ENCODE results near the gene PLAC8L1.

Gene PLAC8L1

GRCh38 chr5:146076455-146076854 lies 28.9 kb downstream of the PLAC8L1 start:
- Histone ChIP-seq H3K27ac (no peak overlapping the region), H3K27me3 (ENCODE audit: insufficient read depth, low read depth, severe bottlenecking) (no peaks in the 10 kb centered on the region), H3K9me3 (ENCODE audit: severe bottlenecking) (peaks cover 3% of the 10 kb centered on the region), H3K4me3 (ENCODE audit: low read depth, low read length) (no peak overlapping the region), H3K36me3 (no peaks in the 10 kb centered on the region)
- no peak for DNase-seq
- TF ChIP-seq CTCF (IDR thresholded peaks at IDR 0.05; ENCODE audit: low read depth, low read length): no peak

GRCh38 chr5:146076028-146076427 lies 29.3 kb downstream of the PLAC8L1 start:
- TF ChIP-seq CTCF (IDR thresholded peaks at IDR 0.05; ENCODE audit: low read depth, low read length): no peak
- H3K27ac ChIP-seq: no peak overlapping the region
- no peak for DNase-seq
- no peaks in the 10 kb centered on the region for H3K36me3 ChIP-seq
- H3K4me3 ChIP-seq (ENCODE audit: low read depth, low read length): no peak overlapping the region
- peaks cover 3% of the 10 kb centered on the region for H3K9me3 ChIP-seq (ENCODE audit: severe bottlenecking)
- H3K27me3 ChIP-seq (ENCODE audit: insufficient read depth, low read depth, severe bottlenecking): no peaks in the 10 kb centered on the region

- TF ChIP-seq CTCF (IDR thresholded peaks at IDR 0.05; ENCODE audit: low read depth, low read length): no peak
- H3K27ac ChIP-seq: no peak overlapping the region
- no peak overlapping the region for H3K4me3 ChIP-seq (ENCODE audit: low read depth, low read length)
- DNase-seq: no peak
- H3K27me3 ChIP-seq (ENCODE audit: insufficient read depth, low read depth, severe bottlenecking): no peaks in the 10 kb centered on the region
- peaks cover 3% of the 10 kb centered on the region for H3K9me3 ChIP-seq (ENCODE audit: severe bottlenecking)
- no peaks in the 10 kb centered on the region for H3K36me3 ChIP-seq
Observed at GRCh38 chr5:146073239-146073900, 32.0 kb downstream of the PLAC8L1 start.

- Histone ChIP-seq H3K36me3 (no peaks in the 10 kb centered on the region), H3K9me3 (ENCODE audit: severe bottlenecking) (peaks cover 3% of the 10 kb centered on the region), H3K27me3 (ENCODE audit: insufficient read depth, low read depth, severe bottlenecking) (no peaks in the 10 kb centered on the region), H3K4me3 (ENCODE audit: low read depth, low read length) (no peak overlapping the region), H3K27ac (no peak overlapping the region)
- no peak for DNase-seq
- no peak for TF ChIP-seq CTCF (IDR thresholded peaks at IDR 0.05; ENCODE audit: low read depth, low read length)
Observed at GRCh38 chr5:146072595-146072994, 32.8 kb downstream of the PLAC8L1 start.

GRCh38 chr5:146071171-146071570 lies 34.2 kb downstream of the PLAC8L1 start:
- DNase-seq: no peak
- no peaks in the 10 kb centered on the region for H3K27me3 ChIP-seq (ENCODE audit: insufficient read depth, low read depth, severe bottlenecking)
- no peak for TF ChIP-seq CTCF (IDR thresholded peaks at IDR 0.05; ENCODE audit: low read depth, low read length)
- no peaks in the 10 kb centered on the region for H3K36me3 ChIP-seq
- no peak overlapping the region for H3K4me3 ChIP-seq (ENCODE audit: low read depth, low read length)
- H3K27ac ChIP-seq: no peak overlapping the region
- H3K9me3 ChIP-seq (ENCODE audit: severe bottlenecking): peaks cover 3% of the 10 kb centered on the region

- Histone ChIP-seq H3K9me3 (ENCODE audit: severe bottlenecking) (peaks cover 3% of the 10 kb centered on the region), H3K27me3 (ENCODE audit: insufficient read depth, low read depth, severe bottlenecking) (no peaks in the 10 kb centered on the region), H3K27ac (no peak overlapping the region), H3K36me3 (no peaks in the 10 kb centered on the region), H3K4me3 (ENCODE audit: low read depth, low read length) (no peak overlapping the region)
- no peak for TF ChIP-seq CTCF (IDR thresholded peaks at IDR 0.05; ENCODE audit: low read depth, low read length)
- DNase-seq: no peak
Observed at GRCh38 chr5:146070746-146071145, 34.6 kb downstream of the PLAC8L1 start.

All from WERI-Rb-1 (cell line).